Fibroblast of peridontal ligament (primary cell): ENCODE data around the gene PDE6D.
"Not testable (repeated sequence)": the region's sequence is repeated elsewhere in the genome, so short reads cannot be mapped to it uniquely, and the experiment has no call there.

Source experiments
- DNase-seq: peaks from one replicate; pipeline ENCODE4 v3.0.0-alpha.2; 2010; ENCODE audit errors: extremely low read depth

Gene PDE6D

DNA sequence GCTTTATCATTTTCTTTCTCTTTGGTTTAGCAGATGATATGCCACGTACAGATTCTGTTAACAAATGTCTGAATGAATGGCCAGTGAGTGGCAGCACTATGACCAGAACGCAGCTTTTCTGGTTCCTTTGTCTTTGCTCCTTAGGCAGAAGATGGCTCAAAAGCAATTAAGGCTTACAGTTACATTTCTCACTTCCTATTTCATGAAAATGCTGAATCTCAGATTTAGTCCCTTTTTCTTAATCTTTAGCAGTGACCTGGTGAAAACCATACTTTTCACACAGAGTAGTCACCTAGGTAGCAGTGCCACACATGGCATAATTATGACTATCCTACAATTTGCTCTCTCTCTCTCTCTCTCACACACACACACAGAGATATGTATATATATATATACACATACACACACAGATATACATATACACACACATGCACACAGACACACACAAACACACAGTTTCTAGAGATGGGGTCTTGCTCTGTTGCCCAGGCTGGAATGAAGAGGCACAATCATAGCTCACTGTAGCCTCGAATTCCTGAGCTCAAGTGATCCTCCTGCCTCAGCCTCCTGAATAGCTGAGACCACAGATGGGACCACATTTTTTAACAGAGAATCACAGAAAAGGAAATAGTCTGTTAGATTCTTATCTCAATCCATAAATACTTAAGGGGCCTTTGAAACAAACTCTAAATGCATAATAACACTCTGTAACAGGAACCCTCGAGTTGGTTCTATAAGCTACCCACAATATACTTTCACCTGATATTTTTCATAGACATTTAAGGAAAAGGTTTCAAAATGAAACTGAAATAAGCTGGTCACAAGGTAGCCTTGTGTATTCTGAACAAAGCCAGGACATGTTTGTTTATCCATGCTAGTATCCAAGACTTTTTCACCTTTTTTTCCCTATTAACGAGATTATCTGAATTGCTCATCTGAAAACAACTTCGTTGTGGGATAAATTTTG, 11.6 kb downstream of the PDE6D start:
- DNase-seq: no peak

DNA sequence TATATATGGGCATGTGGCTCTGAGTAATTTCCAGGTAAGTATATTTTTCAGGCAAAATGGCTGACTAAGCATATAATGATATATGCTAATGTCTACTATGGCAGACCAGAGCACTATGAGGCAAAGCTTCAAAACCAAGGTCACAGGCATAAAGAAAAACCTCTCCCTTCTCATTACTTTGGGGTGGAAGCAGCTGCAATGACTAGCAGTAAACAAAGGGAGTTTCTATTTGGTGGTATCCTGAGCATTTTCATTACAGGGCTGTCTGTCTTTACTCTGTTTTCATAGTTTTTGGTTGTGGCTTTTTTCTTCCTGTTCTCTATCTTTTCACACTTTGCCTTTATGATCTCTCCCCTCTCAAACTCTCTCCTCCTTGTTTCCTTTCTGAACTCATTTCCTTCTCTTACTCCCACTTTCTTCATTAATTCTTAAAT, 15.6 kb downstream of the PDE6D start:
- no peak for DNase-seq

DNA sequence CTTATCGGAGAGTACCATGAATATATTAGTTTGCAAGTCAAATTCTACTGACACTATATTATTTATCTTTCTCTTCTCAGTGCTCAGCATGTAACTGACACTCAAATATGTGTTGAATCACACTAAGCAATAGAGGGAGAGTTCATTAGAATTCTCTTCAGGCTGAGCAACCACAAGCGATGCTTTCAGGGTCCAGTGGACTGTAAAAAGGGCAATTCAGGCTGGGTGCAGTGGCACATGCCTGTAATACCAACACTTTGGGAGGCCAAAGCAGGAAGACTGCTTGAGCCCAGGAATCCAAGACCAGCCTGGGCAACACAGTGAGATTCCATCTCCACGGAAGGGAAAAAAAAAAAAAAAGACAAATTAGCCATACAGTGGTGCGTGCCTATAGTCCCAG, 16.3 kb downstream of the PDE6D start:
- DNase-seq: no peak

- no peak for DNase-seq
Measured at GRCh38 chr2:231764124-231764523, 17.0 kb downstream of the PDE6D start.

GRCh38 chr2:231761735-231762134, 19.3 kb downstream of the PDE6D start:
- no peak for DNase-seq

DNA sequence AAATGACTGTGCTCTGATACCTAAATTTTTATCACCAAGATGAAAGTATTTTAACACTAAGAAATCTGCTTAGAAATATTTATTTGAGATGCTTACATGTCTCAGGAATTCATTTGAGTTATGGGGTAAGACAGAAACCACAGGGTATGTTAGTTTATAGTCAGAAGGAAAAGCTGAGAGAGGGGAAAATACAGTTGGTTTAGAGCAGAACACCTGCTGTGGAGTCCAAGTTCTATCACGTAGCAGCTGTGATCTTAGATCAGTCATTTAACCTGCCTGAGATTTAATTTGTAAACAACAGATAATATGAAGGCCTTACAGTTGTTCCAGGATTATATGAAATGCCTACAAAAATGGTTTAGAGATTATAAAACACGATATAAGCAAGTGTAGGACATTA, 29.0 kb downstream of the PDE6D start:
- DNase-seq: no peak

- DNase-seq: no peak
Measured at GRCh38 chr2:231751042-231751815, 29.9 kb downstream of the PDE6D start.

DNA sequence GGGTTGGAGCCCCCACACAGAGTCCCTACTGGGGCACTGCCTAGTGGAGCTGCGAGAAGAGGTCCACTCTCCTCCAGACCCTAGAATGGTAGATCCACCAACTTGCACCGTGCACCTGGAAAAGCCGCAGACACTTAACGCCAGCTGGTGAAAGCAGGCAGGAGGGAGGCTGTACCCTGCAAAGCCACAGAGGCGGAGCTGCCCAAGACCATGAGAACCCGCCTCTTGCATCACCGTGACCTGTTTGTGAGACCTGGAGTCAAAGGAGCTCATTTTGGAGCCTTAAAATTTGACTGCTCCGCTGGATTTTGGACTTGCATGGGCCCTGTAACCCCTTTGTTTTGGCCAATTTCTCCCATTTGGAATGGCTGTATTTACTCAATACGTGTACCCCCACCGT, 32.1 kb downstream of the PDE6D start:
- DNase-seq: not testable (repeated sequence)

- DNase-seq: not testable (repeated sequence)
Measured at GRCh38 chr2:231748153-231748896, 32.8 kb downstream of the PDE6D start.

DNA sequence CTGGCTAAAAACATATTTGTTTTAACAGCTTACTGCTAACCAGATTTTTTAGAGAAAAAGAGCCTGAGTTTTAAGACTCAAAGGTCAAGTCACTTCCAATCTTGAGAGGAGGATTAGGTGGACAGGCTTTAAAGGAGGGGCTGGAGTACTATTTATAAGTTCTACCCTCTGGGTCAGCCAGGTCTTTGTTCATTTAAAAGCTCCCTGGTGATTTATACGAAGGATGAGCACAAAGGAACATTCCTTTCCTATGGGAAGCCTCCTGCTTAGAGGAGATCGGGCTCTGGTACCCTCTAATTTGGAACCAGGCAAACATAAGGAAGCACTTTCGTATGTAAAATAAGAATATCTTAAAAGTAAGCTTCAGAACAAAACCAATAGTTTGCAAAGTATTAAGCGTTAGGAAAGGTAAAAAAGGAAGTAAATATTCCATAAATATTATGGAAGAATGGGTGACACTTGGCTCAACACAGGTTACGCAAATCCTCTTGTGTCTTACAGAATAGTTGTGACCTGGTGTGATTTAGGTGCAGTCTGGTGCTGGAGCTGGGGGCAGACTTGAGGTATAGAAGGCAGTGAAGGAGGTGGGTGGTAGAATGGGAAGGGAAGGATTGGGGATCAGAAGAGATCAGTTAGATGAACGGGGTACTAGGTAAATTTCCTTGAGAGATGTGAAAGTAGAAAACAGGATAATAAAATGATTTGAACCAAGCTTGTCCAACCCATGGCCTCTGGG, 35.6 kb downstream of the PDE6D start:
- DNase-seq: no peak

- no peak for DNase-seq
Measured at GRCh38 chr2:231743376-231744116, 37.5 kb downstream of the PDE6D start.

DNA sequence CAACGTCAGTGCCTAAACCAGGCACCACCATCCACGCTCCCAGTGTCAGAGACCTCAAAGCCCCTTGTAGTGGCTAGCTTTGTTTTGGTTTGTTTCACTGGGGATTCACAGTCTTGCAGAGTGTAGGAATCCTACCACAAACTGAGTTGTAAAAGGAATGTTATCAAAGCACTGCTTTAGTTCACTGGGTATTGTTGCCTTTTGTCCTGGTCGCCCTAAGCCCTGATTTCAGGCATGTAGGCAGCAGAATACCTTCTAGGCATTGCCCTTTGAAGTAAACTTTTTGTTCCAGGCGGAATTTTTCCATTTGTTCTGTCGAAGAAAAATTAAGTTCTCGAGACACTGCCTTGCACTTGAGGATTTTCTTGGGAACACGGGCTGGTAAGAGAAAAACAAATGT, 43.3 kb downstream of the PDE6D start:
- DNase-seq: no peak

DNA sequence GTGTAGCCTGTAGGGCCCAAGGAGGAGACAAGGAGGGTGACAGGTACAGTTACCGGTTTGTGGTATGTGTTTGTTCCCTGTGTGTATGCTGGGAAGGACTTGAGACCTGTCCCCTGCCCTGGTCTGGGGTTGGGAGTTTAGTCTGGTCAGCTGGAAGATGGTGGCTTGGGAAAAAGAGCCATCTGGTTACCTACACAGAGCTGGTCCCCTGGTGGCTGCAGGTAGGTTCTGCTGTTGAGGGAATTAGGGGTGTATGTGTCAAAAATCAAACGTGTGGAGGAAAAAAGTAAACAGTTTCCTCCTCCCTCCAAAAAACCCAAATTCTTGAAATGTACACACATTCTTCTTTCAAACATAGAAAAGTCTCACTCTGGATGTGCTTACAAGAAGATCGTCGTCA, 48.5 kb downstream of the PDE6D start:
- DNase-seq: no peak

DNA sequence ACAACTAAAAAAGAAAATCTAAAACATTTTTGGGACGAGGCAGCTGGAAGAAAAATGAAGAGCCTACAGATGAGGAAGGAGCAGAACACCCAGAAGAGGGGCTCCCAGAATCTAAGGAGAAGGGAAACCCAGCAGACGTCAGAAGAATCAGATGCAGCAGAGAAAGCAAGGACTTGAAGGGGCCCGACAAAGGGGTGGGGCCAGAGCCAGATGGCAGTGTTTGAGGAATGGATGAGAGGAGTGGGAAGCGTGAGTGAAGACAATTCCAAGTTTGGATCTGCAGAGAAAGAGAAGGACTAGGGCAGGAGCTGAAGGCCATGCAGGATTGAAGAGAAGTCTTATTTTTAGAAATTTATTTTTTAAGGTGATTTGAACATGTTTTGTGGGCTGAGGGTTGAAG, 53.5 kb downstream of the PDE6D start:
- DNase-seq: no peak

GRCh38 chr2:231726276-231726675, 54.8 kb downstream of the PDE6D start:
- no peak for DNase-seq

- no peak for DNase-seq
Measured at GRCh38 chr2:231725476-231725875, 55.6 kb downstream of the PDE6D start.

GRCh38 chr2:231722721-231723307, 58.3 kb downstream of the PDE6D start:
- DNase-seq: no peak

GRCh38 chr2:231720987-231721966, 59.8 kb downstream of the PDE6D start:
- DNase-seq: no peak
